ENCODE results near the gene IFNLR1. TPM values are rescaled to one million over a fixed set of nuclear protein-coding genes. Genes with fewer than 3 reads are reported as not detected.

The IFNLR1 gene
- total and polyA plus RNA-seq, 8 donors: 2.5 to 5.9 (median 4.1) TPM

Other genes starting within 250 kb of the IFNLR1 start
- gene PNRC2, start 227.5 kb downstream of the IFNLR1 start, total RNA-seq: 100 to 1,000 TPM in 1 of 2 donors, 10 to 100 TPM in 1; 79.0 to 105 TPM
- gene PNRC2, start 227.5 kb downstream of the IFNLR1 start, polyA plus RNA-seq (ENCODE audit: insufficient read length in 6 of 6): 100 to 1,000 TPM; 217 to 266 (median 245) TPM
- 100 to 1,000 TPM in 1 of 2 donors, 10 to 100 TPM in 1; 84.9 to 102 TPM for gene SRSF10, start 207.0 kb downstream of the IFNLR1 start, total RNA-seq
- gene SRSF10, start 207.0 kb downstream of the IFNLR1 start, polyA plus RNA-seq (ENCODE audit: insufficient read length in 6 of 6): 100 to 1,000 TPM; 239 to 296 (median 262) TPM
- under 1 TPM; 0.44 to 0.52 TPM for gene MYOM3, start 75.2 kb downstream of the IFNLR1 start, total RNA-seq
- gene MYOM3, start 75.2 kb downstream of the IFNLR1 start, polyA plus RNA-seq (ENCODE audit: insufficient read length in 6 of 6): under 1 TPM in 5 of 6 donors, not detected in 1; 0.06 to 0.31 (median 0.17) TPM
- gene IL22RA1, start 44.1 kb downstream of the IFNLR1 start, total RNA-seq: under 1 TPM; 0.26 to 0.37 TPM
- gene IL22RA1, start 44.1 kb downstream of the IFNLR1 start, polyA plus RNA-seq (ENCODE audit: insufficient read length in 6 of 6): under 1 TPM; 0.32 to 0.73 (median 0.51) TPM
- 1 to 10 TPM in 1 of 2 donors, not detected in 1; 1.6 TPM for gene GRHL3, start 132.1 kb upstream of the IFNLR1 start, total RNA-seq
- under 1 TPM; 0.20 to 0.38 (median 0.30) TPM for gene GRHL3, start 132.1 kb upstream of the IFNLR1 start, polyA plus RNA-seq (ENCODE audit: insufficient read length in 6 of 6)
- gene STPG1, start 226.5 kb upstream of the IFNLR1 start, total RNA-seq: 1 to 10 TPM; 8.7 to 9.1 TPM
- gene STPG1, start 226.5 kb upstream of the IFNLR1 start, polyA plus RNA-seq (ENCODE audit: insufficient read length in 6 of 6): 10 to 100 TPM in 1 of 6 donors, 1 to 10 TPM in 5; 7.8 to 11.1 (median 9.2) TPM
- gene NIPAL3, start 228.5 kb upstream of the IFNLR1 start, total RNA-seq: 10 to 100 TPM; 36.2 to 41.1 TPM
- gene NIPAL3, start 228.5 kb upstream of the IFNLR1 start, polyA plus RNA-seq (ENCODE audit: insufficient read length in 6 of 6): 10 to 100 TPM; 13.8 to 16.0 (median 14.4) TPM